PC-9 (cell line): ENCODE data around the gene TANGO6. TPM values are rescaled to one million over a fixed set of nuclear protein-coding genes. Genes with fewer than 3 reads are reported as not detected.

Source experiments
- BruUV-seq: library from RNA; stranded (reverse); fragments of 400-500 nt; replicated peaks from 2 replicates; lab custom pipeline; 2021; lab: Mats Ljungman, UMichigan
- CTCF ChIA-PET: fragments of 300-600 bp; sonication (Branson Sonifier 250); formaldehyde crosslinking; loops from one replicate; lab custom pipeline; 2022; ENCODE audit warnings: antibody characterized with exemption; lab: Charles Lee
- POLR2A ChIA-PET: fragments of 300-600 bp; sonication (Branson Sonifier 250); formaldehyde crosslinking; loops from one replicate; lab custom pipeline; 2022; ENCODE audit warnings: antibody characterized with exemption; ENCODE audit not compliant: unreplicated experiment; lab: Charles Lee
- DNase-seq, 2 experiments: peaks; one replicate each; pipeline versions ENCODE4 v3.0.0 to v3.0.0-alpha.2; 2015 to 2022; ENCODE audit warnings: mixed read lengths in 1 of 2
- H2AFZ ChIP-seq: fragments of 200-600 bp; sonication (generic); 2 replicates; pipeline ENCODE4 v1.8.1; 2017; ENCODE audit warnings: antibody characterized with exemption
- H3F3A ChIP-seq: fragments of 200-600 bp; sonication (generic); 2 replicates; pipeline ENCODE4 v1.8.1; 2017; ENCODE audit warnings: antibody characterized with exemption, mild to moderate bottlenecking, low read depth; ENCODE audit not compliant: insufficient read depth
- H3K27ac ChIP-seq: fragments of 200-600 bp; sonication (generic); 2 replicates; pipeline ENCODE4 v1.6.1; 2016; ENCODE audit warnings: mixed run types
- H3K27me3 ChIP-seq: fragments of 200-600 bp; sonication (generic); 2 replicates; pipeline ENCODE4 v1.6.1; 2016; ENCODE audit warnings: low read depth, mixed run types; ENCODE audit not compliant: insufficient read depth
- H3K36me3 ChIP-seq: fragments of 200-600 bp; sonication (generic); 2 replicates; pipeline ENCODE4 v1.6.1; 2016; ENCODE audit warnings: low read depth, mixed run types
- H3K4me1 ChIP-seq: fragments of 200-600 bp; sonication (generic); replicated peaks from 2 replicates; pipeline ENCODE4 v1.6.1; 2016; ENCODE audit warnings: mixed run types; ENCODE audit not compliant: insufficient read depth
- H3K4me2 ChIP-seq: fragments of 200-600 bp; sonication (generic); 2 replicates; pipeline ENCODE4 v1.6.1; 2017; ENCODE audit warnings: mixed run types
- H3K4me3 ChIP-seq: fragments of 200-600 bp; sonication (generic); 2 replicates; pipeline ENCODE4 v1.6.1; 2016; ENCODE audit warnings: mixed run types
- H3K79me2 ChIP-seq: fragments of 200-600 bp; sonication (generic); 2 replicates; pipeline ENCODE4 v1.6.1; 2017; ENCODE audit warnings: low read depth, mixed run types
- H3K9me2 ChIP-seq: fragments of 200-600 bp; sonication (generic); 2 replicates; pipeline ENCODE4 v1.8.1; 2017; ENCODE audit warnings: mild to moderate bottlenecking; ENCODE audit not compliant: insufficient read depth
- H3K9me3 ChIP-seq: fragments of 200-600 bp; sonication (generic); 2 replicates; pipeline ENCODE4 v1.8.1; 2016; ENCODE audit warnings: low read depth; ENCODE audit not compliant: insufficient read depth
- H4K20me1 ChIP-seq: fragments of 200-600 bp; sonication (generic); 2 replicates; pipeline ENCODE4 v1.8.1; 2017; ENCODE audit not compliant: insufficient read depth
- EZH2 ChIP-seq: fragments of 200-600 bp; sonication (generic); IDR thresholded peaks from 2 replicates; pipeline ENCODE4 v1.8.0; 2017; ENCODE audit warnings: antibody characterized with exemption, low read depth
- intact Hi-C: fragments of 100-400 bp; cut with micrococcal nuclease; formaldehyde crosslinking; loops from one replicate; pipeline ENCODE4 v1.10.0; 2022; ENCODE audit not compliant: unreplicated experiment
- total RNA-seq: library from RNA; stranded (reverse); gene quantifications from 2 replicates; pipeline ENCODE4 v1.2.3, GENCODE V29; 2021
- TF ChIP-seq, protein P1 (sequence below): fragments of 200-600 bp; sonication (generic); conservative IDR thresholded peaks from 2 replicates; pipeline ENCODE4 v1.6.1; 2017; ENCODE audit warnings: mixed run types, antibody characterized with exemption, mild to moderate bottlenecking, moderate library complexity

TANGO6 gene
- total RNA-seq, 1 experiment from 2014 or later = 5.8 TPM

DNA sequence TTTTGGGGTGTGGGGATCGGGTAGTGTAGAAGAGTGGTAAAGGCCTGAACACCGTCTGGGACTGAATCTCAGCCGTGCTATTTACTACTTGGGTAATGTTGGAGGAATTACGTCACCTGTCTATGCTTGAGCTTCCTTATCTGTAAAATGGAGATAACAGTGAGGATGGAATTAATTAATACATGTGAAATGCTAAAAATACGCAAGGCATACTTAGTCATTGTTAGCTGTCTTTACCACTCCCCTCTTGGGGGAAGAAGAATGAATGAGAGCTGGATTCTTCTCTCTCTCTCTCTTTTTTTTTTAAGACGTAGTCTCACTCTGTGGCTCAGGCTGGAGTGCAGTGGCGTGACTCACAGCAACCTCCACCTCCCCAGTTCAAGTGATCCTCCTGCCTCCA lies 41.1 kb upstream of the TANGO6 start:
- Histone ChIP-seq H3K36me3 (peaks cover 15% of the 10 kb centered on the region), H3K27me3 (no peaks in the 10 kb centered on the region), H3K4me2 (no peak overlapping the region), H3K9me3 (no peaks in the 10 kb centered on the region), H3K4me1 (peaks cover 42% of the 10 kb centered on the region), H3F3A (peaks cover 36% of the 10 kb centered on the region), H3K27ac (peak overlapping the region; percentile 54), H2AFZ (no peak overlapping the region), H3K9me2 (no peaks in the 10 kb centered on the region), H3K79me2 (peaks cover 40% of the 10 kb centered on the region), H3K4me3 (no peak overlapping the region), H4K20me1 (peaks cover 5% of the 10 kb centered on the region; the same call in 1 of the 2 replicates)
- no peak for TF ChIP-seq EZH2
- TF ChIP-seq, protein P1, sequence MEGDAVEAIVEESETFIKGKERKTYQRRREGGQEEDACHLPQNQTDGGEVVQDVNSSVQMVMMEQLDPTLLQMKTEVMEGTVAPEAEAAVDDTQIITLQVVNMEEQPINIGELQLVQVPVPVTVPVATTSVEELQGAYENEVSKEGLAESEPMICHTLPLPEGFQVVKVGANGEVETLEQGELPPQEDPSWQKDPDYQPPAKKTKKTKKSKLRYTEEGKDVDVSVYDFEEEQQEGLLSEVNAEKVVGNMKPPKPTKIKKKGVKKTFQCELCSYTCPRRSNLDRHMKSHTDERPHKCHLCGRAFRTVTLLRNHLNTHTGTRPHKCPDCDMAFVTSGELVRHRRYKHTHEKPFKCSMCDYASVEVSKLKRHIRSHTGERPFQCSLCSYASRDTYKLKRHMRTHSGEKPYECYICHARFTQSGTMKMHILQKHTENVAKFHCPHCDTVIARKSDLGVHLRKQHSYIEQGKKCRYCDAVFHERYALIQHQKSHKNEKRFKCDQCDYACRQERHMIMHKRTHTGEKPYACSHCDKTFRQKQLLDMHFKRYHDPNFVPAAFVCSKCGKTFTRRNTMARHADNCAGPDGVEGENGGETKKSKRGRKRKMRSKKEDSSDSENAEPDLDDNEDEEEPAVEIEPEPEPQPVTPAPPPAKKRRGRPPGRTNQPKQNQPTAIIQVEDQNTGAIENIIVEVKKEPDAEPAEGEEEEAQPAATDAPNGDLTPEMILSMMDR = no peak
- POLR2A ChIA-PET = interaction anchor here (0.6 kb wide), 2 partner anchors 17 to 88 kb away, joined by 3 to 9 read pairs; no protein-coding TSS in a partner anchor
- no TSS peak for BruUV-seq
- peak in 1 of 2 experiments; percentile 35 for DNase-seq
- intact Hi-C loops = loop anchor here (5.0 kb wide), 1 partner anchor 210 kb away; no protein-coding TSS in a partner anchor
- CTCF ChIA-PET = interaction anchor here (0.6 to 0.7 kb wide), 3 partner anchors 24 to 773 kb away, joined by 3 to 4 read pairs (median 3); no protein-coding TSS in a partner anchor

DNA sequence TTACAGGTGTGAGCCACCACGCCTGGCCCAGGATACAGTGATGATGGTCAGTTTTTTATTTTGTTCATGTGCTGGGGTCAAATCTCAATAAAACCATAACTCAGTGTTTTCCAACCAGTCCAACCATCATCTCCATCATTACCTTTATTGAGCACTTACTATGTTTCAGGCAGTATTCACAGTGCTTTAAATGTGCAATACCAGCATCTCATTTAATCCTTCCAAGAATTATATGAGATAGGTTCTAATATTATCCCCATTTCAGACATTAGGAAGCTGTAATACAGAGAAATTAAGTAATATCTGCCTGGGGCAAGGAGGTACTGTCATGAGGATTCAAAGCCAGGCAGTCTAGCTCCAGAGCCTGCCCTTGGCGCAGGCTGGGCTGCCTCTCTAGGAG lies 36.9 kb upstream of the TANGO6 start:
- peaks cover 5% of the 10 kb centered on the region; the same call in 1 of the 2 replicates for H4K20me1 ChIP-seq
- no peaks in the 10 kb centered on the region for H3K9me2 ChIP-seq
- no peak for TF ChIP-seq EZH2
- TF ChIP-seq, protein P1 = no peak
- H3K4me2 ChIP-seq = no peak overlapping the region
- H3F3A ChIP-seq = peaks cover 13% of the 10 kb centered on the region
- peaks cover 4% of the 10 kb centered on the region for H3K4me1 ChIP-seq
- H3K36me3 ChIP-seq = peaks cover 47% of the 10 kb centered on the region
- peaks cover 26% of the 10 kb centered on the region for H3K79me2 ChIP-seq
- ChIA-PET CTCF (no interaction called here), POLR2A (no interaction called here)
- no peak overlapping the region for H3K4me3 ChIP-seq
- H3K27ac ChIP-seq = no peak overlapping the region
- H3K9me3 ChIP-seq = no peaks in the 10 kb centered on the region
- H2AFZ ChIP-seq = no peak overlapping the region
- BruUV-seq = no TSS peak
- intact Hi-C loops = no loop called here
- H3K27me3 ChIP-seq = no peaks in the 10 kb centered on the region
- no peak for DNase-seq

DNA sequence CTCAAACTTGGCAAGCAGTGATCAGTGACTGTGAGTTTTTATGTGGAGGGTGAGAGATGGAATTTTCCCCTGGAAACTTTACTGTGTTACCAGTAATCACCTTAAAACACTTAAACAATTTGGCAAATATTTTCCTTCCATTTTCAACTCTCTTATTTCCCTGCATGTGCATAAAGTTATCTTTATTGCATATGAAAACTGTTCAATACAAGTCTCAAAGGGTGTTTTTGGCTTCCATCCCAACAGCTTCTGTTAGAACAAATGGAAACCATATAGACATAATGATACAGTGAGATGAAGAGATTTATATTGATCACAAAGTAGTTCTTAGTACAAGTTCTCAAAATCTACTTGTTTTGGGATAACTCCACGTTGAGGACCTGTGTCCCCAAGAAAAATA lies 36.4 kb upstream of the TANGO6 start:
- Histone ChIP-seq H4K20me1 (peaks cover 5% of the 10 kb centered on the region), H3K27ac (no peak overlapping the region), H3K79me2 (peaks cover 23% of the 10 kb centered on the region), H2AFZ (no peak overlapping the region), H3K9me2 (no peaks in the 10 kb centered on the region), H3K4me3 (no peak overlapping the region), H3K27me3 (no peaks in the 10 kb centered on the region), H3K4me2 (no peak overlapping the region), H3K4me1 (peaks cover 2% of the 10 kb centered on the region), H3K36me3 (peaks cover 48% of the 10 kb centered on the region), H3K9me3 (no peaks in the 10 kb centered on the region), H3F3A (peaks cover 8% of the 10 kb centered on the region)
- BruUV-seq = no TSS peak
- DNase-seq = no peak
- no peak for TF ChIP-seq EZH2
- TF ChIP-seq, protein P1 = no peak
- ChIA-PET POLR2A (no interaction called here), CTCF (no interaction called here)
- intact Hi-C loops = no loop called here
